Measurements from ENCODE around the gene C16orf74.

C16orf74 gene

GRCh38 chr16:85696781-85697180, 54.1 kb downstream of the C16orf74 start:
- no peak for DNase-seq (ENCODE audit: low read depth in 2 of 2)

GRCh38 chr16:85695196-85696128, 55.4 kb downstream of the C16orf74 start:
- no peak for DNase-seq (ENCODE audit: low read depth in 2 of 2)

- no peak for DNase-seq (ENCODE audit: low read depth in 2 of 2)
Measured at GRCh38 chr16:85690469-85691064, 60.3 kb downstream of the C16orf74 start.

GRCh38 chr16:85689950-85690320, 61.0 kb downstream of the C16orf74 start:
- no peak for DNase-seq (ENCODE audit: low read depth in 2 of 2)

- DNase-seq (ENCODE audit: low read depth in 2 of 2), result no peak
Measured at GRCh38 chr16:85689285-85689949, 61.5 kb downstream of the C16orf74 start.

GRCh38 chr16:85688586-85689284, 62.2 kb downstream of the C16orf74 start, which contains the start of gene GINS2:
GINS2 (minus strand) TSS chr16:85688954; CDS start chr16:85688898, 56 bp downstream.
- DNase-seq (ENCODE audit: low read depth in 2 of 2), result peak; percentile 83 to 84

- no peak for DNase-seq (ENCODE audit: low read depth in 2 of 2)
Measured at GRCh38 chr16:85687651-85688471, 63.0 kb downstream of the C16orf74 start.

GRCh38 chr16:85686912-85687591, 63.8 kb downstream of the C16orf74 start:
- DNase-seq (ENCODE audit: low read depth in 2 of 2), result no peak

- DNase-seq (ENCODE audit: low read depth in 2 of 2), result no peak
Measured at GRCh38 chr16:85685251-85685650, 65.6 kb downstream of the C16orf74 start.

- DNase-seq (ENCODE audit: low read depth in 2 of 2), result no peak
Measured at GRCh38 chr16:85683363-85683762, 67.5 kb downstream of the C16orf74 start.

- DNase-seq (ENCODE audit: low read depth in 2 of 2), result no peak
Measured at GRCh38 chr16:85682516-85682915, 68.4 kb downstream of the C16orf74 start.

- no peak for DNase-seq (ENCODE audit: low read depth in 2 of 2)
Measured at GRCh38 chr16:85681255-85681654, 69.6 kb downstream of the C16orf74 start.

GRCh38 chr16:85680352-85680944, 70.4 kb downstream of the C16orf74 start:
- no peak for DNase-seq (ENCODE audit: low read depth in 2 of 2)

- no peak for DNase-seq (ENCODE audit: low read depth in 2 of 2)
Measured at GRCh38 chr16:85679870-85680269, 71.0 kb downstream of the C16orf74 start.

- no peak for DNase-seq (ENCODE audit: low read depth in 2 of 2)
Measured at GRCh38 chr16:85678821-85679220, 72.1 kb downstream of the C16orf74 start.

- no peak for DNase-seq (ENCODE audit: low read depth in 2 of 2)
Measured at GRCh38 chr16:85678016-85678415, 72.9 kb downstream of the C16orf74 start.

- no peak for DNase-seq (ENCODE audit: low read depth in 2 of 2)
Measured at GRCh38 chr16:85677383-85677967, 73.4 kb downstream of the C16orf74 start.

GRCh38 chr16:85676466-85676865, 74.4 kb downstream of the C16orf74 start:
- DNase-seq (ENCODE audit: low read depth in 2 of 2), result no peak

GRCh38 chr16:85675251-85675874, 75.5 kb downstream of the C16orf74 start:
- no peak for DNase-seq (ENCODE audit: low read depth in 2 of 2)

All from activated CD8-positive, alpha-beta memory T cell treated with anti-CD3 and anti-CD28 coated beads for 4 hours (primary cell).